Progenitor cell of endocrine pancreas (in vitro differentiated cells): ENCODE measurements around the gene GRAMD4. TPM values are rescaled to one million over a fixed set of nuclear protein-coding genes. Genes with fewer than 3 reads are reported as not detected.
"Not testable (repeated sequence)": the region's sequence is repeated elsewhere in the genome, so short reads cannot be mapped to it uniquely, and the experiment has no call there.

Source experiments
- DNase-seq: peaks from one replicate; pipeline ENCODE4 v3.0.0; 2021; ENCODE audit warnings: low spot score; ENCODE audit not compliant: unreplicated experiment
- H3K27ac Mint-ChIP-seq: 2 replicates; pipeline ENCODE4 v1.8.0; 2021; ENCODE audit warnings: mild to moderate bottlenecking, moderate library complexity, mixed read lengths
- H3K27me3 Mint-ChIP-seq: 2 replicates; pipeline ENCODE4 v1.8.0; 2021; ENCODE audit warnings: mixed read lengths
- H3K36me3 Mint-ChIP-seq: 2 replicates; pipeline ENCODE4 v1.8.0; 2022; ENCODE audit warnings: mixed read lengths; ENCODE audit not compliant: insufficient read depth
- H3K4me1 Mint-ChIP-seq: 2 replicates; pipeline ENCODE4 v1.8.0; 2021; ENCODE audit warnings: low read depth, mixed read lengths
- H3K4me3 Mint-ChIP-seq: 2 replicates; pipeline ENCODE4 v1.8.0; 2021; ENCODE audit warnings: low read depth, mild to moderate bottlenecking, moderate library complexity, mixed read lengths
- H3K9me3 Mint-ChIP-seq: 2 replicates; pipeline ENCODE4 v1.8.0; 2021; ENCODE audit warnings: low read depth, mixed read lengths
- CTCF ChIP-seq: fragments of 200-600 bp; sonication (generic); IDR thresholded peaks from one replicate; pipeline ENCODE4 v1.5.0; 2021; ENCODE audit warnings: antibody characterized with exemption, mild to moderate bottlenecking; ENCODE audit not compliant: unreplicated experiment
- total RNA-seq: library from RNA; stranded (reverse); gene quantifications from 2 replicates; pipeline ENCODE4 v1.2.1, GENCODE V29; 2021

Gene GRAMD4
- total RNA-seq, 1 donor from 2014 or later = 68.8 TPM

- H3K27me3 Mint-ChIP-seq = no peaks in the 10 kb centered on the region
- H3K36me3 Mint-ChIP-seq = no peaks in the 10 kb centered on the region
- H3K4me1 Mint-ChIP-seq = peaks cover 3% of the 10 kb centered on the region
- DNase-seq = no peak
- H3K27ac Mint-ChIP-seq = no peak overlapping the region
- H3K9me3 Mint-ChIP-seq = no peaks in the 10 kb centered on the region
- TF ChIP-seq CTCF = no peak
- no peak overlapping the region for H3K4me3 Mint-ChIP-seq
Measured at GRCh38 chr22:46619240-46619829, 851 bp upstream of the GRAMD4 start.

DNA sequence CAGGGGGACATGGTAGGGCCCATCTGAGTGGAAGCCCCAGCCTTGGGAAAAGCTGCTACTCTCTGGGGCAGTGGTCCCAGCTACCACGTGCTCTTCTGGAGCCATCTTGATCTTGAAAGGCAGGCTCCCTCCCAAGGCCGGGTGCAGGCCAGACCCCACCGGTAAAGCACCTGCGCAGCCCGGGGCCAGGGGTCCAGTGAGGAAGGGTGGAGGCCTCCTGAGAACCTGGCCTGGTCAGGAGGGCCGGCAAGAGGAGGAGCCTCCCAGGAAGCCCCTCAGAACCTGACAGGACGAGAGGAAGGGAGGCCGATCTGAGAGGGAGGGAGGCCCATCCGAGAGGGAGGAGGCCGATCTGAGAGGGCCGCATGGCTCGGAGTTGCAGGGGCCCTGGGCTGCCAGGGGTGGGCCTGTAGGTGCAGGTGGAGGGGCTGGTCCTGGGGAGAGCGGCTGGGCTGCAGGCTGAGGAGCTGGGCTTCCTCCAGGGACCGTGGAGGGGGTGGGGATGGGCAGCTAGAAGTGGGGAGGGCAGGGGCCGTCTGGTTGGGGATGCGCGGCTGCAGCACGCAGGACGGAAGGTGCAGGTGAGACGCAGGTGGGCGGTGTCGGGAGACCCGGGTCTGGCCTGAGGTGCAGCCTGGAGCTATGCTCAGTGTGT, 529 bp downstream of the GRAMD4 start:
- no peak for DNase-seq
- Mint-ChIP-seq H3K27me3 (no peaks in the 10 kb centered on the region), H3K4me1 (peaks cover 3% of the 10 kb centered on the region)

GRCh38 chr22:46621243-46621930, 1.2 kb downstream of the GRAMD4 start:
- not testable (repeated sequence) for H3K36me3 Mint-ChIP-seq, H3K4me3 Mint-ChIP-seq, H3K9me3 Mint-ChIP-seq, H3K27me3 Mint-ChIP-seq, DNase-seq, H3K27ac Mint-ChIP-seq, H3K4me1 Mint-ChIP-seq

More for the DNA sequence above, 529 bp downstream of the GRAMD4 start:
- H3K9me3 Mint-ChIP-seq = no peaks in the 10 kb centered on the region
- TF ChIP-seq CTCF = no peak
- H3K27ac Mint-ChIP-seq = no peak overlapping the region
- no peak overlapping the region for H3K4me3 Mint-ChIP-seq
- H3K36me3 Mint-ChIP-seq = no peaks in the 10 kb centered on the region

DNA sequence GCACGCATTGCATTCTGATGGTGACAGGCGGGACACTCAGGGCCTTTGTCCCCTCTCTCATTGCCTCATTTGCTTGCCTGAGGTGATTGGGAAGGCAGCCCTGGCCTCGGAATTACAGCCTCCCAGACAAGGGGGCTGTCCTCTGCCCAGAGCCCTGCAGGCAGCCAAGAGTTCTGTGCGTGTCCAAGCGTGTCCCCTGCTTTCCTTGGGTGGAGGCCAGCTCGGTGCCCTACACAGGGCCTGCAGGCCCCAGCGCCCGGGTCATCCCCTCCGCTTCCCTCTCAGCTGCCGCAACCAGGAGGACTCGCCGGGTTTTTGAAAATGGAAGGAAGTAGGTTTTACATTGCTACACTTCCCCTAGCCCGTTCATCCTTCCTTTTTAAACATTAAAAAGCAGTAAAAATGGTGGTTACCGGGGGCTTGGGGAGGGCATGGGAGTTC, 1.9 kb downstream of the GRAMD4 start:
- DNase-seq = no peak
- Mint-ChIP-seq H3K4me1 (peaks cover 3% of the 10 kb centered on the region), H3K4me3 (no peak overlapping the region), H3K27me3 (no peaks in the 10 kb centered on the region), H3K9me3 (no peaks in the 10 kb centered on the region), H3K27ac (no peak overlapping the region), H3K36me3 (peaks cover 3% of the 10 kb centered on the region)
- no peak for TF ChIP-seq CTCF

- Mint-ChIP-seq H3K27me3 (no peaks in the 10 kb centered on the region), H3K4me1 (peaks cover 2% of the 10 kb centered on the region), H3K27ac (no peak overlapping the region), H3K36me3 (peaks cover 4% of the 10 kb centered on the region), H3K4me3 (no peak overlapping the region), H3K9me3 (no peaks in the 10 kb centered on the region)
- no peak for TF ChIP-seq CTCF
- DNase-seq = no peak
Measured at GRCh38 chr22:46625113-46625842, 5.1 kb downstream of the GRAMD4 start.
